22Rv1 (cell line): ENCODE results near the gene HEATR3.

ENCODE experiments used
- H3K27ac ChIP-seq: fragments of 450-650 bp; 2 replicates; pipeline ENCODE4 v1.5.1; 2017
- CTCF ChIP-seq: fragments of 450-650 bp; IDR thresholded peaks from 2 replicates; pipeline ENCODE4 v1.5.1; 2017; ENCODE audit warnings: mild to moderate bottlenecking
- ZFX ChIP-seq: fragments of 450-650 bp; IDR thresholded peaks from 2 replicates; pipeline ENCODE4 v1.6.1; 2017; ENCODE audit warnings: antibody characterized with exemption, borderline replicate concordance

HEATR3 gene

GRCh38 chr16:50056226-50056625 lies 9.5 kb upstream of the HEATR3 start:
- TF ChIP-seq CTCF, result no peak
- no peak for TF ChIP-seq ZFX

GRCh38 chr16:50058091-50058771 lies 7.5 kb upstream of the HEATR3 start:
- TF ChIP-seq ZFX (no peak), CTCF (no peak)

More at GRCh38 chr16:50056226-50056625, 9.5 kb upstream of the HEATR3 start:
- no peak overlapping the region for H3K27ac ChIP-seq

GRCh38 chr16:50059111-50059510 lies 6.7 kb upstream of the HEATR3 start:
- H3K27ac ChIP-seq, result no peak overlapping the region
- TF ChIP-seq CTCF, result no peak
- TF ChIP-seq ZFX, result no peak

More at GRCh38 chr16:50058091-50058771, 7.5 kb upstream of the HEATR3 start:
- no peak overlapping the region for H3K27ac ChIP-seq

- no peak overlapping the region for H3K27ac ChIP-seq
- no peak for TF ChIP-seq CTCF
- TF ChIP-seq ZFX, result no peak
These were observed 6.1 kb upstream of the HEATR3 start for GRCh38 chr16:50059669-50060068.

GRCh38 chr16:50061326-50061725 lies 4.4 kb upstream of the HEATR3 start:
- no peak overlapping the region for H3K27ac ChIP-seq
- no peak for TF ChIP-seq ZFX
- TF ChIP-seq CTCF, result no peak

- no peak overlapping the region for H3K27ac ChIP-seq
- no peak for TF ChIP-seq CTCF
- TF ChIP-seq ZFX, result no peak
These were observed 538 bp upstream of the HEATR3 start for GRCh38 chr16:50065241-50065623.

GRCh38 chr16:50066482-50067289 lies 916 bp downstream of the HEATR3 start:
- peak overlapping the region; percentile 88 for H3K27ac ChIP-seq
- no peak for TF ChIP-seq CTCF
- TF ChIP-seq ZFX, result no peak
